Measurements from ENCODE around the gene EMP1. TPM values are rescaled to one million over a fixed set of nuclear protein-coding genes. Genes with fewer than 3 reads are reported as not detected.

Gene EMP1
- total RNA-seq, 1 donor from 2014 or later: not detected

DNA sequence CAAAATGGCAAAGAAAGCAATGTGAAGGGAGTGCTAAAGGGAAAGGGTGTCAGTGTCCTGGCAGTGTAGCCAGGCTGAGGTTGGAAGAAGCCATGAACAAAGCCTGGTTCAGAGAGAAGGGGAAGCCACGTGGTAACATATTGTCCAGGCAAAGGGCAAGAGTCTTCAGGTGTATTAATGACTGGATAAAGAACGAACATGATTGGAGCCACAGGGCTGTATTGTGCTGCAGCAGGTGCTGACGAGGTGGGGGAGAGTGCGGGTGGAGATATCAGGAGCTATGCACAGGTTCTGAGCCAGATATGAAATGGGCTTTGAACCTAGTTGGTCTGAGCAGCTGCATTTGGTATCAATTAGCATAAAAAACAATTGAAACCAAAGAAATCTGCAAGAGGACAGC lies 18.6 kb upstream of the EMP1 start:
- Mint-ChIP-seq H3K27ac (no peak overlapping the region), H3K4me1 (peaks cover 23% of the 10 kb centered on the region), H3K4me3 (no peak overlapping the region), H3K9me3 (no peaks in the 10 kb centered on the region), H3K27me3 (peaks cover 29% of the 10 kb centered on the region), H3K36me3 (ENCODE audit: low read depth) (no peaks in the 10 kb centered on the region)
- DNase-seq (no peak), ATAC-seq (ENCODE audit: low read depth) (no peak)
- ChIA-PET CTCF (no interaction called here), POLR2A (no interaction called here)
- intact Hi-C loops (cut with micrococcal nuclease): no loop called here
- TF ChIP-seq, protein P1, sequence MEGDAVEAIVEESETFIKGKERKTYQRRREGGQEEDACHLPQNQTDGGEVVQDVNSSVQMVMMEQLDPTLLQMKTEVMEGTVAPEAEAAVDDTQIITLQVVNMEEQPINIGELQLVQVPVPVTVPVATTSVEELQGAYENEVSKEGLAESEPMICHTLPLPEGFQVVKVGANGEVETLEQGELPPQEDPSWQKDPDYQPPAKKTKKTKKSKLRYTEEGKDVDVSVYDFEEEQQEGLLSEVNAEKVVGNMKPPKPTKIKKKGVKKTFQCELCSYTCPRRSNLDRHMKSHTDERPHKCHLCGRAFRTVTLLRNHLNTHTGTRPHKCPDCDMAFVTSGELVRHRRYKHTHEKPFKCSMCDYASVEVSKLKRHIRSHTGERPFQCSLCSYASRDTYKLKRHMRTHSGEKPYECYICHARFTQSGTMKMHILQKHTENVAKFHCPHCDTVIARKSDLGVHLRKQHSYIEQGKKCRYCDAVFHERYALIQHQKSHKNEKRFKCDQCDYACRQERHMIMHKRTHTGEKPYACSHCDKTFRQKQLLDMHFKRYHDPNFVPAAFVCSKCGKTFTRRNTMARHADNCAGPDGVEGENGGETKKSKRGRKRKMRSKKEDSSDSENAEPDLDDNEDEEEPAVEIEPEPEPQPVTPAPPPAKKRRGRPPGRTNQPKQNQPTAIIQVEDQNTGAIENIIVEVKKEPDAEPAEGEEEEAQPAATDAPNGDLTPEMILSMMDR (IDR thresholded peaks at IDR 0.05): no peak

DNA sequence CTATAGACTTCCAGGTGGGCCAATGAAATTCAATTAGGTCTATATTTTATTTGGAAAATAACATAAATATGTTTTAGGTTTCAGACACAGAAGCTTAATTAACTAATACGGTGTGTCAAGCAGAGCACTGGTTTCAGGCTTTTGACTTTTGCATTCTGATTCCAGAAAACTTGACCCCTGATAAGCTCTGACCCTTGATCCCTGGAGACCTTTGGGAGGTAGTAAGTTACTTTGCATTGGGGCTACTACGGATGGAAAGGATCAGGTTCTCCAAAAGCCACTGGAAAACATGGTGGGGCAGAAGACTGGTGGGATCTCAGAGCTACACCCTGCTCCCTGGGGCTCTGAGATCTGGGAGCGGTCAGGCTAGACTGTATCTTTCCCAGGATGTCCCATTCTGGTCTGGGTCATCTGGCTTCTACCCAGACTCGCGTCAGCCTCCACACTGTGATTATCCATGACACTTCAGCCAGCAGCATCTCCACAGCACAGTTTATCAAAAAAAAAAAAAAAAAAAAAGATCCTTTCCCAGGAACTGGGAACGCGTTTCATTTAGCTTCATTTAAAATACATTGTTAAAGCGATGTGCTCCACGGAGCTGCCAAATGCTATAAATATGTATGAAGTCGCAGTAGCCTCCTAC lies 17.8 kb upstream of the EMP1 start:
- Mint-ChIP-seq H3K36me3 (ENCODE audit: low read depth) (no peaks in the 10 kb centered on the region), H3K9me3 (no peaks in the 10 kb centered on the region), H3K27me3 (peaks cover 29% of the 10 kb centered on the region), H3K4me3 (no peak overlapping the region), H3K4me1 (peaks cover 15% of the 10 kb centered on the region), H3K27ac (no peak overlapping the region)
- intact Hi-C loops (cut with micrococcal nuclease): no loop called here
- ChIA-PET CTCF (no interaction called here), POLR2A (interaction anchor here (1.8 kb wide), 1 partner anchor 78 kb away, joined by 4 read pairs; no protein-coding TSS in a partner anchor)
- ATAC-seq (ENCODE audit: low read depth): no peak
- TF ChIP-seq, protein P1 (IDR thresholded peaks at IDR 0.05): no peak
- DNase-seq: no peak

DNA sequence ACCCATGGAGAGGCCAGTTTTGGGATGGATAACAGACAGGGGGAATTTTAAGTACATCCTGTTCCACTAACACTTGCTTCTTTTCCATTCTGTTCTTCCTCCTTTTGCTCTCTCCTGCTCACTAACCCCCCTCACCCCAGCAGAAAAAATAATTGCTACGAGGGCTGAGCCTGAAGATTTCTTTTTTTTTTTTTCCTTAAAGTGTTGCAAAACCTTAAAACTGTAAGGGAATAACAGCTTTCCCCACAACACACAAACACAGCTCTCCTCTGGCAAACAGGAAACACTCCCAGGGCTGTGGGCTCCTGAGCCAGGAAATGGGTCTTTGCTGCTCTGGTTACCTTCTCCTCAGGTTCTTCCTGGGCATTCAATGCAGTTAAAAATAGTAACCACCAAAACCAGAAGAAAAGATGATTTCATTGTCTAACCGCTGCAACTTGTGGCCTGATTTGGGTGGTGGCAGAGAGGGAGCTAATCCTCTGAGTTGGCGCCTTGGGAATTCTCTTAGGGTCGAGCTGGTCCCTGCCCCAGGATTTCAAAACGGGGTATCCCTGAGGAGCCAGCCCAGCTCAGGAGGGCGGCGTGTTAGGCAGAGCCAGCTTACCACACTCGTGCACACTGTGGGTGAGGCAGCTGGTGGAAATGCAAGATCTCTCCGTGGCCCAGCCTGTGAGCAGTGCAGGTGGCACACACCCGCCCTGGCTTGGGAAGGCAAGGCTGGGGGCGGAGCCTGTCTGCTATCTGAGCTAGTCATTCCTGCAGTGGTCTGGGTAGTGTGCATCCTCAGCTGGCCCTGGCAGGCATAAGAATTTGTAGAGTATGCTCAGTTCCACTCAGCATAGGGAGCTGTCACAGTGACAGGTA lies 17.1 kb upstream of the EMP1 start:
- Mint-ChIP-seq H3K36me3 (ENCODE audit: low read depth) (no peaks in the 10 kb centered on the region), H3K9me3 (no peaks in the 10 kb centered on the region), H3K27me3 (peaks cover 29% of the 10 kb centered on the region), H3K4me1 (peaks cover 11% of the 10 kb centered on the region), H3K4me3 (no peak overlapping the region), H3K27ac (no peak overlapping the region)
- DNase-seq: peak; percentile 26
- peak; percentile 97 for ATAC-seq (ENCODE audit: low read depth)
- TF ChIP-seq, protein P1 (IDR thresholded peaks at IDR 0.05): no peak
- CTCF ChIA-PET: no interaction called here
- intact Hi-C loops (cut with micrococcal nuclease): no loop called here
- POLR2A ChIA-PET: interaction anchor here (1.8 kb wide), 1 partner anchor 79 kb away, joined by 4 read pairs; no protein-coding TSS in a partner anchor

DNA sequence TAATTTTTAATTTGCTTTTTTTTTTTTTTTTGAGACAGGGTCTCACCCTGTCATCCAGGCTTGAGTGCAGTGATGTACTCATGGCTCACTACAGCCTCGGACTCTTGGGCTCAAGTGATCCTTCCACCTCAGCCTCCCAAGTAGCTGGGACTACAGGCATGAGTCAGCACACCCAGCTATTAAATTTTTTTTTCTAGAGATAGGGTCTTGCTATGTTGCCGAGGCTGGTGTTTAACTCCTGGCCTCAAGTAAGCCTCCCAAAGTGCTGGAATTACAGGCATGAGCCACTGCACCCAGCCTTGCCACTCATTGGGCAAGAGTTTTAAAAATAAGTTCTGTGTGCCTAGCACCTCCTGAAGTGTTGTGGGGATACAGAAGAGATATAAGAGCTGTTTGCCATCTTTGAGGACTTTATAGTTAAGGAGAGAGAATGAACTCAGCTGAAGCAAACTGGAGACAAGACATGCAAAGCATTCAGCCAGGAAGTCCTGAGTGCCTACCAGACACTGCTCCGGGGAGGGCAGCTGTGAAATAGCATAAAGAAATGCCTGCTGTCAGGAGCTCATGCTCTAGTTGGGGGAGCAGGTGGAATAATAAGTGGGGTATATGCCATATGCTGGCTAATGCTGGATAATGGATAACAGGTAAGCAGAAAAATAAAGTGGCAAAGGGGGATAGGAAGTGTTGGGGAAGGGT lies 15.0 kb upstream of the EMP1 start:
- ATAC-seq (ENCODE audit: low read depth): no peak
- ChIA-PET POLR2A (no interaction called here), CTCF (no interaction called here)
- intact Hi-C loops (cut with micrococcal nuclease): no loop called here
- Mint-ChIP-seq H3K36me3 (ENCODE audit: low read depth) (no peaks in the 10 kb centered on the region), H3K27me3 (peaks cover 27% of the 10 kb centered on the region), H3K27ac (no peak overlapping the region), H3K4me1 (peaks cover 11% of the 10 kb centered on the region), H3K4me3 (no peak overlapping the region), H3K9me3 (no peaks in the 10 kb centered on the region)
- TF ChIP-seq, protein P1 (IDR thresholded peaks at IDR 0.05): no peak
- DNase-seq: no peak

DNA sequence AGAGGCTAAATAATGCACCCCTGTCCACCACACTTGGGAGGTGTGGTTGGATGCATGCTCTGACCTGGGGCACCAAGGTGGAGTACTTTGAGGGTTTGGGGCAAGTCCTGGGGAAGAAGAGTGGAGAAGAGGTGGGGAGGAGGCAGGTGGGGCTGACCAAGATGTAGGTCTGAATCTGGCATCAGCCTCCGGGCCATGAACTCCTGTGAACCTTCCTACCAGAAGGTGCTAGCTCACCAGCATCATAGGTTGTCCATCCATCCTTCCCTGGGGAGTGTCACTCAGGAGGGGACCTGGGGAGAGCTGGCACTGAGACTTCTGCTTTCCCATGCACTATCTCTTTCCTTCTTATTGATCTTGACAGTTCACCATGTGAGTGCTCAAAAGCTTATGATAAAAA lies 13.6 kb upstream of the EMP1 start:
- H3K4me1 Mint-ChIP-seq: peaks cover 11% of the 10 kb centered on the region
- ChIA-PET CTCF (interaction anchor here (1.6 kb wide), 1 partner anchor 29 kb away, joined by 4 read pairs; no protein-coding TSS in a partner anchor), POLR2A (no interaction called here)
- TF ChIP-seq, protein P1 (IDR thresholded peaks at IDR 0.05): no peak
- intact Hi-C loops (cut with micrococcal nuclease): no loop called here
- DNase-seq (no peak), ATAC-seq (ENCODE audit: low read depth) (no peak)
- H3K4me3 Mint-ChIP-seq: no peak overlapping the region
- H3K27ac Mint-ChIP-seq: no peak overlapping the region
- H3K27me3 Mint-ChIP-seq: peaks cover 24% of the 10 kb centered on the region
- no peaks in the 10 kb centered on the region for H3K36me3 Mint-ChIP-seq (ENCODE audit: low read depth)
- no peaks in the 10 kb centered on the region for H3K9me3 Mint-ChIP-seq
